T-helper 2 cell (primary cell): ENCODE data around the gene ATP1A3.
A peak's percentile ranks its signal among the peaks of the same experiment; 100 is the strongest.

Source experiments
- DNase-seq, 5 experiments: peaks; one replicate each; pipeline versions ENCODE4 v3.0.0 to v3.0.0-alpha.2; 2012 to 2022

ATP1A3 gene

GRCh38 chr19:41984961-41985360 lies 9.1 kb downstream of the ATP1A3 start:
- DNase-seq = no peak

- DNase-seq = no peak
Observed at GRCh38 chr19:41981724-41982123, 12.3 kb downstream of the ATP1A3 start.

- no peak for DNase-seq
Observed at GRCh38 chr19:41978470-41978869, 15.6 kb downstream of the ATP1A3 start.

DNA sequence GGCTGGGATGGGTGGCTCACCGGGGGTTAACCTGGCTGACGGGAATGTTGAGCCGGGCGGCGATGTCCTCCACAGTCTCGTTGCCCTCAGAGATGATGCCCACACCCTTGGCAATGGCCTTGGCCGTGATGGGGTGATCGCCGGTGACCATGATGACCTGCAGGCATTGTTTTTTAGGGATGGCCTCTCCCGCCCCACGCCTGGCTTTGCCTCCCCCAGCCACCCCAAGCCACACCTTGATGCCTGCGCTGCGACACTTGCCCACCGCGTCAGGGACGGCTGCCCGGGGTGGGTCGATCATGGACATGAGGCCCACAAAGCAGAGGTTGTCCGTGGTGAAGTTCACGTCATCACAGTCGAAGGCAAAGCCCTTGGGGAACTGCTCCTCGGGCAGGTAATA lies 16.1 kb downstream of the ATP1A3 start:
- DNase-seq = no peak

- no peak for DNase-seq
Observed at GRCh38 chr19:41974652-41975051, 19.4 kb downstream of the ATP1A3 start.

DNA sequence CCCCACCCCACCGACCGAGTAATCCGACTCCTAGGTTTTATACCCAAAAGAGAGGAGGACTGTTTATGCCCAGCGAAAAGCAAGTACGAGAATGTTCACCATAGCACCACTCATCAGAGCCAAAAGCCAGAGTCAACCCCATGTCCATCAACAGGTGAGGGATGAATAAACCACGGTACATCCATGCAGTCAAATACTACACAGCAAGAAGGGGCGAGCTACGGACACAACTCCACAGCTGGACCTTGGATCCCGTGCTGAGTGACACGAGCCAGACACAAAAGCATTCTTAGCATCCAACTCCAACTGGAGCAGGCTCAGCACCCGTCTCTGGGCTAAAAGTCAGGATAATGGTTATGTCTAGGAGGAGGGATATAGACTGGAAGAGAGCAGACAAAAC lies 22.7 kb downstream of the ATP1A3 start:
- no peak for DNase-seq

GRCh38 chr19:41969772-41970458 lies 24.1 kb downstream of the ATP1A3 start:
- DNase-seq = no peak

DNA sequence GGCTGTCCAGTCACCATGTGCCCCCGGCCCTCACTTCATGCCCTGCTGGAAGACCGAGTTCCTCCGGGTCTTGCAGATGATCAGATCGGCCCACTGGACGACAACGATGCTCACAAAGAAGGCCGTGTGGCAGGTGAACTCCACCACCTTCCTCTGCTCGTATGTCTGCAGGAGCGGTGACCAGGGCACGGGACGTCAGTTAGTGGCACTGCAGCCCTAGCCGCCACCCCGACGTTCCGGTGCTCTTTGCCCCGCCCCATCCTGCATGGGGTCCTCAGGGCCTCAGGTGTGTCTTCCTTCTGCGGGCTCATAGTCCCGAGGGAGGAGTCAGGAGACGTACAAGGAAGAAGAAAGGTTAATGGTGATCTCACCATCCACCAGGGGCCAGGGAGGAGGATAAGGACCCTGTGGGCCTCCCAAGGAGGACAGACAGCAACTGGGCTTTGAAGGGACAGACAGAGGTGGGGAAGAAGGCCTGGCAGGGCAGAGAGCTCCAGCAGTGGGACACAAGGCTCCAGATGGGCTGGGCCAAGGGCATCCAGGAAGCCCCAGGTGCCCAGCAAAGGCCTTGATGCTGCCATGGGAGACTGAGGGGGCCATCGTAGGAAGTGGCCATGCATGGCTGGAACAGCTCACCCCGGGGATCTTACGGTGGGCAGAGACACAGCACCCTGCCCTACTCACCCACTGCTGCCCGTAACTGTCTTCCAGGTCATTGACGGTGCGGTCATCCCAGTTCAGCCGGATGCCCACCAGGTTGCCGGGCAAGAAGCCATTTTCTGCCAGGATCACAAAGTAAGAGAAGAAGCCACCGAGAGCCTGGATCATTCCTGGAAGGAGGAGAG lies 25.1 kb downstream of the ATP1A3 start:
- DNase-seq = no peak

- no peak for DNase-seq
Observed at GRCh38 chr19:41967054-41967783, 26.8 kb downstream of the ATP1A3 start.

DNA sequence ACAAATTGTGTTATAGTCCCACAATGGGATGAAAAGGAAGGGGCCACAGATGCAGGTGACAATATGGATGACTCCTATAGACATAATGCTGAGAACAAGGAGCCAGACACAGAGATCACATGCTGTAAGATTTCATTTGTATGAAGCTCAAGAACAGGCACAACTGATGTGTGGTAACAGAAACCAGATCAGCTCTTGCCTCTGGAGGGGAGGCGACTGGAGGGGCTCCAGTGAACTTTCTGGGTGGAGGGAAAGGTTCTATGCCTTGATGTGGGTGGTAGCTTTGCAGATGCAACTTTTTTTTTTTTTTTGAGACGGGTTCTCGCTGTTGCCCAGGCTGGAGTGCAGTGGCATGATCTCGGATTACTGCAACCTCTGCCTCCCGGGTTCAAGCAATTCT lies 28.9 kb downstream of the ATP1A3 start:
- no peak for DNase-seq

DNA sequence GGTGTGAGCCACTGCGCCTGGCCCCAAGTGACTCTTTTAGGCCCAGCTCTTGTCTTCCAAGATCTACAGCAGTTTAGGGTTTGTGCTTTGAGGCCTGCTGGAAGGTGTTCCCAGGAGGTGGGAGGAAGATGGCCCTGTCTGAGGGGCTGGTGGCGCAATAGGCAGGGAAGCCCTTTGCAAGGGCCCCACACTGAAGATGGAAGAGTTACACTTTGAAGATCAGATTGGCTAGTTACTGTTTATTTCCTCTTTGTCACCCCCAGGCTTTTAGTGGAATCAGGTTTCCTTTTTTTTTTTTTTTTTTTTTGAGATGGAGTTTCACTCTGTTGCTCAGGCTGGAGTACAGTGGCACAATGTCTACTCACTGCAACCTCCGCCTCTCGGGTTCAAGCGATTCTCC lies 33.1 kb downstream of the ATP1A3 start:
- DNase-seq = no peak

DNA sequence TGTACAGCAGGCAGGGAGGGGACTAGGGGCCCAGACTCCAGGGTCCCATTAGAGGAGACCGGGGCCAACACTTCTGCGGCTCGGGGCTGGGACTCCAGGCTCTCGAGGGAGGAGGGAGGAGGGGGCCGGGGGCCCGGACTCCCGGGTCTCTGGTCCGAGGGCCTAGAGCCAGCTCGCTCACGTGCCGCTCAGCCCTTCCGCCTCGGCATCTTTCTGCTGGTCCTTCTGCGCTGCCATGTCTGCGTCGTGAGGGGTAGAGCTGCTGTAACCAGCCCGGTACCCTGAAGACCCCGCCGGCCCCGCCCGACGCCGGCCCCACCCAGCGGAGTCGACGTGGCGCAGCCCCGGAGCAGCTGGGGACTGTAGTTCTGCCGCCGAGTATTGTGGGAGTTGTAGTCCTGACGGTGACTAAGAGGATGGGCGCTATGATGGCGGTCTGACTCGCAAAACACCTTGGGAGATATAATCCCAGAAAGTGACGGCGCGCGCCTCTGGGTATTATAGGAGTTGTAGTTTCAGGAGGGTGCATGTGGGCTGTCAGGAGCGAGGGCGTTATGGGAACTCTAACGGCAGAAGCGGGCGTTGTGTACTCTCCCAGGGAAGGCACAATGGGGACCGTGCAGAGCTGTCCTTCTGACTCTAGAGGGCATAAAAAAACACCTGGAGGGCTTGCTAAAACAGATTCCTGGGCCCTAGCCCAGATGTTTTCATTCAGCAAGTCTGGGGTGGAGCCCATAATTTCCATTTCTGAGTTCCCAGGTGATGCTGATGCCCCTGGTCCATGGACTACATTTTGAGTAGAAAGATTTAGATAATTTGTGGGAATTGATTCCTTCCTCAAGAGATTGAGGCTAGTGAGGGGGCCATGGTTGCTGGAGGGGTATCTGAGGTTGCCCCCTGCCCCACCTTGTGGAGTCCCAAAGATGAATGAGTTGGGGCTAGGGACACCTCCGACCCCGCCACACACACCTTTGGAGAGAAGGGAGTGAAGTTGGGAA lies 34.7 kb downstream of the ATP1A3 start, which contains the start of gene RABAC1:
TSS of gene RABAC1 (minus strand) at position 266 of the 998 bp plus-strand sequence. CDS start at position 237, 29 bp downstream.
- peak; percentile 66 to 93 (median 81) for DNase-seq

DNA sequence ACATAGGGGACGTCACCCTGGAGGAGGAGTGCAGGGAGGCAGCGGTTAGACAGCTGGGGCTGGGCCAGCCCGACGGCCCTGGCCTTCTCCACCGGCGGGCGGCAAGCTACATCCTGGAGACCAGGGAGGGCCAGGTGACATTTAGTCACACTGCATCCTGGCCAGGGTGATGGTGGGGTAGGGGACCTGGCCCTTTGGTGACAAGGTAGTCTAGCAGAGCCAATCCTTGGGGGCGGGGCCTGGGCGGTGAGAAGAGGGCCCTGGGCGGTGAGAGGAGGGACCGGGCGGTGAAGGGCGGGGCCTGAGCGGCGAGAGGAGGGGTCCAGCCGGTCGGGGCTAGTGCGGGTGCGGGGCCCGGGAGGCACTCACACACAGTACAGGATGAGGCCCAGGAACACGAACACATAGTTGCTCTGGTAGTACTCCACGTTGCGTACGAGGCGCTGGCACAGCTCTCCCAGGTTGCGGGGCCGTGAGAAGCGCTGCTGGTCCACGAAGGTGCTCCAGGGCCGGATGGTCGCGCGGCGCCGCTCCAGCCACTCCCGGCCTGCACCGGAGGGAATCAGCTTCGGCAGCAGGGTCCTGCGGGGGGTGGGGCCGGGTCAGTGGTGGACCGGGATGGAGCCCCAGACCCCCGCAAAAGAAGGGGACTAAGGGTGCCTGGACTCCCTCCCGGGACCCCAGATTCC lies 35.5 kb downstream of the ATP1A3 start:
- DNase-seq = peak; percentile 56 to 87 (median 74)

DNA sequence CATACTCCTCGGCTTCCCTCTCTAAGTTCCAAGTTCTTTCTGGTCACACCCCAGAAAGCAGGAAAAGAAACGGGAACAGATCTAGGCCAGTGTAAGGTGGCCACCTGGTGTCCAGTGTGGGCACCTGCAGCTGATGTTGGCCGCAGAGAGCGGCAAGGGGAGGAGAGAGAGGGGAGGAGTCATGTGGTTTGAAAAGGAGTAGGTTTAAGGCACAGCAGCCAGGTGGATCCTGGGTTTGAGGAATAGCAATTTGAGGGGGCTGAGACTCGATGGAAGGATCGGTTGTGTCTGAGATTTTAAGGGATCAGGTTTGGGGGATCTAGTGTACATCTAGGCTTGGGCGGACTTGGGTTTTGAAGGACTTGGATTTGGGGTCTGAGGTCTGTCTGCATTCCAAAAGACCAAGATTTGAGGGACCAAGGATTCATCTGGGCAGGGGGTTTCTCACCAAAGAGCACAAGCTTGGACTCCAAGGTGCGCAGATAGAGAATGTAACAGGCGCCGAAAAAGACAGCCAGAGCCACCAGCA lies 36.1 kb downstream of the ATP1A3 start:
- DNase-seq = peak in 1 of 5 experiments; percentile 68

DNA sequence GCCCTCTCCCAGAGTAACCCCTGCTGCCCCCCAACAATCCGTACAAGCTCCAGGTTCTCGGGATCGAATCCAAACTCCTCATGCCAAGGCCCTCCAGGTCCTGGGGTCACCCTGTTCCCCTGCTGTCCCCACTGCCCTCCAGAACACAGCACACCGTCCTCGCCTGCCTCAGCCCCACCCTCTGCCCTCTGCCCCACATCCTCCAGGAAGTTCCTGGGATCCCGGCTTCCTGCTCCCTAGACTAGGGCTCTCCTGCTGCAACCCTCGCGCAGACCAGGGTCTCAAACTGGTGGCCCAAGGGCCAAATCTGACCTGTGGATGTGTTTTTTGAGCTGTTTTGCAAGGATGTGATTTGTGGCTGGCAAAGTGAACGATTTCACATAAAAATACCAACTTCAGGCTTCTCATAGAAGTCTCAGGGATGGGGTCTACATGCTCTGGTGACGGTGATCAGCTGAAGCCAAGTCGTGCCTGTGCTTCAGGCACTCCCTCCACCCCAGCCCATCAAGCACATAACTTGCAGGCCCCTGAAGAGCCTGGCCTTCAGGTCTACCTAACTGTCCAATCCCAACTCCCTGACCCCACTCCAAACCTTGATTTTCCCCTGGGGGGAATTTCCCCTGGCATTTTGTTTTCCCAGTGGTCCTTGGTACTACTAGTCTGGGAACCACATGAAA lies 36.7 kb downstream of the ATP1A3 start:
- DNase-seq = no peak

DNA sequence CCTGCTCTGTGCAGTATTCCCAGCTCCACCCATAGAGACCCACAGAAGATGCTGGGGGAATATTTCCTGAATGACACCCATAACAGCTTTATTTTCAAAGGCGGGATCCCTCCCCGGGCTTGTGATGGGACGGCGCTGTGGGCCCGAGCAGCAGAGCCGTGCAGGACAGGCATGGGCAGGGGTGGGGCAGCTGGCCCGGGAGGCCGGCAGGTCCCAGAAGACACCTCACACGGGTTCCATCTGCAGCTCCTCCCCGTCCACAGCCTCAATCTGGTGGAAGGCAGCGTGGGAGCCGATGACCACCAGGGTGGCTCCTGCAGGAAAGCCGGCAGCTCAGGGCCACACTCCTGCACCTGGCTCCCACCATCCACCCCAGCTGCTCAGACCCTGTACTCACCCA lies 37.4 kb downstream of the ATP1A3 start:
- no peak for DNase-seq

DNA sequence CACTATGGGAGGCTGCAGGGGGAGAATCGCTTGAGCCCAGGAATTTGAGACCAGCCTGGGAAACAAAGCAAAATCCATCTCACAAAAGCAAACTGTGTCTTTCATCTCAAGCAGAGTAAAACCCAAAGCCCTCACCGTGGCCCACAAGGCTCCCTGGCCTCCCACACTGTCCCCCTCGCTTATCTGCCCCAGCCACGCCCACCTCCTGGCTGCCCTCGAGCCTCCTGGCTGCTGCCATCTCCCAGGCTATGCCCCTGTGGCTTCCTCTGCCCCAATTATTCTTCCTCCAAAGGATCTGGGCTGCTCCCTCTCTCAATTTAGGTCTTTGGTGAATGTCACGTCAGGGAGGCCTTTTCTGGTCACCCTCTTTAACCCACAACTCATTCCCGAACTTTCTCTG lies 38.5 kb downstream of the ATP1A3 start:
- DNase-seq = no peak

DNA sequence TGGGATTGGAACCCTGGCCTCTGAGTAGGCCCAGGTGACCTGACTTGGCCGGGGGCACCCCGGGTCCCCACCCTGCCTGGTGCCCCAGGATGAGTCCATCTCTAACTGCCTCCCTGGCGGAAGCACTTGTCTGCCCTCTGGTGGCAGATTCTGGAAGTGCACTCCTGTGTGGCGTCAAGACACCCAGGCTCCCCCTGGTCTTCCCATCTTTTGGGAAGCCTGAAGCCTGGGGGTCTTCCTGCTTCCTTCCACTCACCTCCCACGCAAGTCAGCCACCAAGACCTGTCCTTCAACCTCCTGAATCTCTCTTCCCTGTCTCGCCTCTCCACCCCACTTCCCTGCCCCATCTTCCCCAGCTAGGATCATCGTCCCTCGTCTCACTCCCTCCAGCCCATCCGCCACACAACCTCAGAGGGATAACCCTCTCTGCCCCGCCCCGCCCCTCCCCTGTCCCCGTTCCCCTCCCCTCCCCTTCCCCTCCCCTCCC lies 42.3 kb downstream of the ATP1A3 start:
- peak; percentile 60 to 88 (median 77) for DNase-seq

DNA sequence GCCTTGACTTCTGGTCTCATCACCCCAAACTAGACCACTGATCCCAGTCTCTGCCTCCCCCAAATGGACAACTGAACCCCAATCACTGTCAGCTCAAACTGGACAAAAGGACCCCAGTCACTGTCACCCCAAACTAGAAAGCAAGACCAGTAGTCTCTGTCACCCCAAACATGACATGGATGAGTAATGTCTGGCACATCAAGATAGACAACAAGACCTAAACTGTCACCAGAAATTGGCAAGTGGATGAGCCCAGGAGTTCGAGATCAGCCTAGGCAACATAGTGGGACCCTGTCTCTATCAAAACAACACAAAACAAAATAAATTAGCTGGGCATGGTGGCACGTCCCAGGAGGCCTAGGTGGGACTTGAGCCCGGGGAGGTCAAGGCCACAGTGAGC lies 46.9 kb downstream of the ATP1A3 start:
- DNase-seq = no peak

DNA sequence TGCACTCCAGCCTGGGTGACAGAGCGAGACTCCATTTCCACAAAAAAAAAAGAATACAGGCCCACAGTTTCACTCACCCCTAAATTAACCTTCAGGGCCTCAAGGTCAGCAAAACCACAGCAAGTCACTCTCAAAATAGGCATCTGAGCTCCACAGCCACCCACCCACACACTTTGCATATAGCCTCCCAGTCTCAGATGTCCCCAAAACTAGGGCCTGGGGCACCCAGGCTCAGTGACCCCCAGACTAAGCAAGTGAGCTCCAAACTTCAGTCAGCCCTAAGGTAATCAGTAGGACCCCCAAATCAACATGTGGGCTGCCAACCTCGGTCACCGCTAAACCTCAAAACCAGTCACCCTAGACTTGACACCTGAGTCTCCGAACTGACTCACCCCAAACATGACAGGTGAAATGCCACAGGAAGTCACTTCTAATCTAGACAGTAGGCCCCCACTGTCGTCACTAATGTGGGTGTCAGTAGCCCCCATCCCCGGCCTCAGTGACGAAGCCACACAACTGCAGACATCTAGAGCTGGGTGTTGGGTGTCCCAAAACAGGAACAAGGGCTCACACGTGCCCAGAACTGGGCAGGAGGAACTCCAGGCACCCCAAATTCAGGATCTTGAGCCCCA lies 48.8 kb downstream of the ATP1A3 start:
- DNase-seq = peak; percentile 30 to 98 (median 80)
